Trophoblast cell (in vitro differentiated cells and primary cell): ENCODE measurements around the gene EFNA1.

Experiments
- DNase-seq, 2 donors: peaks; one replicate each; pipeline ENCODE4 v3.0.0-alpha.2; 2016
- H2AFZ ChIP-seq: 2 replicates; pipeline ENCODE4 v1.6.1; 2013; ENCODE audit warnings: low read length, moderate library complexity, mild to moderate bottlenecking; ENCODE audit not compliant: insufficient read depth, poor library complexity
- H2AK5ac ChIP-seq: 2 replicates; pipeline ENCODE4 v1.6.1; 2013; ENCODE audit warnings: mild to moderate bottlenecking, low read length
- H2BK120ac ChIP-seq: 2 replicates; pipeline ENCODE4 v1.6.1; 2013; ENCODE audit warnings: low read length, mild to moderate bottlenecking, moderate library complexity; ENCODE audit not compliant: insufficient read depth, poor library complexity
- H2BK12ac ChIP-seq: 2 replicates; pipeline ENCODE4 v1.6.1; 2013; ENCODE audit warnings: mild to moderate bottlenecking, low read length, moderate library complexity
- H2BK5ac ChIP-seq: 2 replicates; pipeline ENCODE4 v1.6.1; 2013; ENCODE audit warnings: low read length, low read depth, moderate library complexity, mild to moderate bottlenecking; ENCODE audit not compliant: poor library complexity
- H3K14ac ChIP-seq: 2 replicates; pipeline ENCODE4 v1.6.1; 2013; ENCODE audit warnings: mild to moderate bottlenecking, low read length
- H3K18ac ChIP-seq: 2 replicates; pipeline ENCODE4 v1.6.1; 2013; ENCODE audit warnings: mild to moderate bottlenecking, low read length
- H3K23ac ChIP-seq: 2 replicates; pipeline ENCODE4 v1.6.1; 2013; ENCODE audit warnings: low read length
- H3K27ac ChIP-seq: 2 replicates; pipeline ENCODE4 v1.5.1; 2013; ENCODE audit warnings: low read depth, mild to moderate bottlenecking, inconsistent platforms, low read length, moderate library complexity
- H3K27me3 ChIP-seq: 2 replicates; pipeline ENCODE4 v1.6.1; 2013; ENCODE audit warnings: inconsistent platforms, mild to moderate bottlenecking, low read length, moderate library complexity; ENCODE audit not compliant: insufficient read depth
- H3K36me3 ChIP-seq, 2 experiments: 1 replicate in 1 of 2; 2 replicates in 1 of 2; pipeline ENCODE4 v1.6.1; 2013; ENCODE audit warnings: low read length in 2 of 2, mild to moderate bottlenecking in 2 of 2, moderate library complexity in 1 of 2; ENCODE audit not compliant: insufficient read depth in 2 of 2, control insufficient read depth in 1 of 2
- H3K4ac ChIP-seq: 2 replicates; pipeline ENCODE4 v1.6.1; 2013; ENCODE audit warnings: low read depth, mild to moderate bottlenecking, low read length, moderate library complexity
- H3K4me1 ChIP-seq, 2 experiments: 1 replicate in 1 of 2; 2 replicates in 1 of 2; pipeline ENCODE4 v1.6.1; 2013; ENCODE audit warnings: low read length in 2 of 2, mild to moderate bottlenecking in 2 of 2, moderate library complexity in 1 of 2; ENCODE audit not compliant: insufficient read depth in 2 of 2, control insufficient read depth in 1 of 2
- H3K4me2 ChIP-seq: 2 replicates; pipeline ENCODE4 v1.6.1; 2013; ENCODE audit warnings: inconsistent platforms, mild to moderate bottlenecking, low read length, moderate library complexity
- H3K4me3 ChIP-seq: 2 replicates; pipeline ENCODE4 v1.5.1; 2013; ENCODE audit warnings: mild to moderate bottlenecking, low read depth, low read length, inconsistent platforms
- H3K79me1 ChIP-seq: one replicate; pipeline ENCODE4 v1.6.1; 2013; ENCODE audit warnings: low read length
- H3K79me2 ChIP-seq: 2 replicates; pipeline ENCODE4 v1.6.1; 2013; ENCODE audit warnings: low read length, mild to moderate bottlenecking; ENCODE audit not compliant: control insufficient read depth, insufficient read depth, poor library complexity
- H3K9ac ChIP-seq: 2 replicates; pipeline ENCODE4 v1.6.1; 2013; ENCODE audit warnings: mild to moderate bottlenecking, low read length
- H3K9me3 ChIP-seq: 2 replicates; pipeline ENCODE4 v1.6.1; 2013; ENCODE audit warnings: low read depth, mild to moderate bottlenecking, control low read depth, inconsistent platforms, low read length; ENCODE audit not compliant: insufficient read depth
- H4K12ac ChIP-seq: 2 replicates; pipeline ENCODE4 v1.6.1; 2013; ENCODE audit warnings: low read depth, mild to moderate bottlenecking, low read length, moderate library complexity
- H4K8ac ChIP-seq: 2 replicates; pipeline ENCODE4 v1.6.1; 2013; ENCODE audit warnings: low read depth, mild to moderate bottlenecking, low read length, moderate library complexity
- H4K91ac ChIP-seq: one replicate; pipeline ENCODE4 v1.6.1; 2013; ENCODE audit warnings: low read depth, mild to moderate bottlenecking, low read length, moderate library complexity
- WGBS: extraction: QIAGEN DNeasy Blood & Tissue Kit; methylation state at CpG from one replicate; pipeline ENCODE4 v1.1.7; 2013; ENCODE audit warnings: missing lambda C conversion rate; ENCODE audit not compliant: insufficient read length, insufficient coverage; ENCODE audit errors: extremely low coverage; 5-methylcytosine and 5-hydroxymethylcytosine counted together

Gene EFNA1

GRCh38 chr1:155108296-155108695 is 19.4 kb upstream of the EFNA1 start:
- Histone ChIP-seq H3K4me1 (peaks cover 8 to 13% of the 10 kb centered on the region in 2 experiments), H3K23ac (no peak overlapping the region), H3K14ac (no peak overlapping the region), H3K79me1 (peaks cover 8% of the 10 kb centered on the region), H3K18ac (no peak overlapping the region), H2BK120ac (no peak overlapping the region), H2AK5ac (no peak overlapping the region), H3K4me3 (no peak overlapping the region), H2BK12ac (no peak overlapping the region), H4K8ac (no peak overlapping the region), H3K27me3 (no peaks in the 10 kb centered on the region), H4K91ac (peak overlapping the region; percentile 28), H3K4me2 (no peak overlapping the region), H3K9ac (no peak overlapping the region), H3K27ac (no peak overlapping the region), H3K79me2 (peaks cover 2% of the 10 kb centered on the region), H3K36me3 (no peaks in the 10 kb centered on the region), H3K4ac (no peak overlapping the region), H3K9me3 (no peaks in the 10 kb centered on the region), H4K12ac (no peak overlapping the region), H2AFZ (no peak overlapping the region), H2BK5ac (no peak overlapping the region)
- no CpG with 5 or more reads among the region's 5 CpGs for WGBS
- no peak for DNase-seq

GRCh38 chr1:155110381-155110780 is 17.3 kb upstream of the EFNA1 start:
- H3K4me2 ChIP-seq, result no peak overlapping the region

GRCh38 chr1:155110826-155111225 is 16.9 kb upstream of the EFNA1 start:
- no peak overlapping the region for H4K91ac ChIP-seq
- no peak overlapping the region for H3K4ac ChIP-seq
- H3K14ac ChIP-seq, result no peak overlapping the region
- peaks cover 2% of the 10 kb centered on the region for H3K79me2 ChIP-seq
- no peak overlapping the region for H3K4me3 ChIP-seq
- no peak overlapping the region for H2AFZ ChIP-seq
- H3K79me1 ChIP-seq, result peaks cover 10% of the 10 kb centered on the region
- H3K9me3 ChIP-seq, result no peaks in the 10 kb centered on the region
- no peak for DNase-seq
- no peak overlapping the region for H3K23ac ChIP-seq
- no peak overlapping the region for H3K9ac ChIP-seq
- no peak overlapping the region for H2AK5ac ChIP-seq
- no peak overlapping the region for H2BK5ac ChIP-seq
- H3K27me3 ChIP-seq, result no peaks in the 10 kb centered on the region
- H2BK120ac ChIP-seq, result no peak overlapping the region
- no peak overlapping the region for H4K8ac ChIP-seq
- H3K18ac ChIP-seq, result no peak overlapping the region
- no peaks in the 10 kb centered on the region for H3K36me3 ChIP-seq
- WGBS, result no CpG with 5 or more reads among the region's 8 CpGs
- no peak overlapping the region for H3K27ac ChIP-seq
- H4K12ac ChIP-seq, result no peak overlapping the region
- H3K4me2 ChIP-seq, result no peak overlapping the region
- no peak overlapping the region for H2BK12ac ChIP-seq
- H3K4me1 ChIP-seq, result peaks cover 9 to 16% of the 10 kb centered on the region in 2 experiments

More at GRCh38 chr1:155110381-155110780, 17.3 kb upstream of the EFNA1 start:
- H3K27me3 ChIP-seq, result no peaks in the 10 kb centered on the region
- no peak for DNase-seq
- peaks cover 10% of the 10 kb centered on the region for H3K79me1 ChIP-seq
- H4K12ac ChIP-seq, result no peak overlapping the region
- H3K23ac ChIP-seq, result no peak overlapping the region
- no peak overlapping the region for H3K4ac ChIP-seq
- H3K79me2 ChIP-seq, result peaks cover 2% of the 10 kb centered on the region
- no peak overlapping the region for H2AK5ac ChIP-seq
- no peak overlapping the region for H3K18ac ChIP-seq
- no peak overlapping the region for H2BK120ac ChIP-seq
- H3K9ac ChIP-seq, result no peak overlapping the region
- peaks cover 9 to 19% of the 10 kb centered on the region in 2 experiments for H3K4me1 ChIP-seq
- no peak overlapping the region for H4K8ac ChIP-seq
- H2AFZ ChIP-seq, result no peak overlapping the region
- no peak overlapping the region for H4K91ac ChIP-seq
- no peak overlapping the region for H2BK5ac ChIP-seq
- H3K14ac ChIP-seq, result no peak overlapping the region
- H3K4me3 ChIP-seq, result no peak overlapping the region
- H3K27ac ChIP-seq, result no peak overlapping the region
- H3K9me3 ChIP-seq, result no peaks in the 10 kb centered on the region
- H3K36me3 ChIP-seq, result no peaks in the 10 kb centered on the region
- H2BK12ac ChIP-seq, result no peak overlapping the region
- no CpG with 5 or more reads among the region's 8 CpGs for WGBS

GRCh38 chr1:155113450-155113980 is 14.2 kb upstream of the EFNA1 start:
- WGBS, result no CpG with 5 or more reads among the region's 5 CpGs

More at GRCh38 chr1:155113450-155113980, 14.2 kb upstream of the EFNA1 start:
- Histone ChIP-seq H3K79me2 (peaks cover 2% of the 10 kb centered on the region), H3K36me3 (no peaks in the 10 kb centered on the region), H4K12ac (no peak overlapping the region), H3K79me1 (peaks cover 10% of the 10 kb centered on the region), H3K4ac (no peak overlapping the region), H3K4me3 (no peak overlapping the region), H3K4me2 (peak overlapping the region; percentile 26), H2BK120ac (no peak overlapping the region), H2AFZ (no peak overlapping the region), H3K9me3 (no peaks in the 10 kb centered on the region), H3K27ac (no peak overlapping the region), H2BK5ac (no peak overlapping the region), H3K27me3 (no peaks in the 10 kb centered on the region), H3K23ac (no peak overlapping the region), H4K8ac (no peak overlapping the region), H3K4me1 (peaks cover 9 to 18% of the 10 kb centered on the region in 2 experiments), H3K18ac (no peak overlapping the region), H3K9ac (no peak overlapping the region), H3K14ac (no peak overlapping the region), H2BK12ac (no peak overlapping the region), H2AK5ac (no peak overlapping the region), H4K91ac (no peak overlapping the region)
- DNase-seq, result no peak
